ENCODE measurements around the gene NTSR2.

The NTSR2 gene

GRCh38 chr2:11628675-11629074 lies 41.3 kb downstream of the NTSR2 start:
- Histone ChIP-seq H3K4me1 (ENCODE audit: control insufficient read depth, insufficient read depth, low read length) (no peaks in the 10 kb centered on the region), H3K9ac (ENCODE audit: low read length in 2 of 2) (no peak overlapping the region), H3K4me3 (ENCODE audit: low read length in 2 of 2) (no peak overlapping the region), H3K9me3 (ENCODE audit: control insufficient read depth in 2 of 2, low read length in 2 of 2) (peaks cover 3 to 8% of the 10 kb centered on the region in 2 donors), H3K27me3 (ENCODE audit: control insufficient read depth in 1 of 2, insufficient read depth in 2 of 2, low read length in 2 of 2) (no peaks in the 10 kb centered on the region), H3K27ac (ENCODE audit: low read length) (no peak overlapping the region), H3K36me3 (ENCODE audit: control insufficient read depth in 2 of 2, insufficient read depth in 2 of 2, low read length in 2 of 2) (no peaks in the 10 kb centered on the region)

- H3K27me3 ChIP-seq (ENCODE audit: control insufficient read depth in 1 of 2, insufficient read depth in 2 of 2, low read length in 2 of 2), result no peaks in the 10 kb centered on the region
- H3K27ac ChIP-seq (ENCODE audit: low read length), result no peak overlapping the region
- H3K9ac ChIP-seq (ENCODE audit: low read length in 2 of 2), result no peak overlapping the region
- no peaks in the 10 kb centered on the region for H3K4me1 ChIP-seq (ENCODE audit: control insufficient read depth, insufficient read depth, low read length)
- H3K4me3 ChIP-seq (ENCODE audit: low read length in 2 of 2), result no peak overlapping the region
- peaks cover 3 to 8% of the 10 kb centered on the region in 2 donors for H3K9me3 ChIP-seq (ENCODE audit: control insufficient read depth in 2 of 2, low read length in 2 of 2)
- no peaks in the 10 kb centered on the region for H3K36me3 ChIP-seq (ENCODE audit: control insufficient read depth in 2 of 2, insufficient read depth in 2 of 2, low read length in 2 of 2)
Measured at GRCh38 chr2:11625671-11626070, 44.3 kb downstream of the NTSR2 start.

GRCh38 chr2:11624893-11625292 lies 45.1 kb downstream of the NTSR2 start:
- no peaks in the 10 kb centered on the region for H3K27me3 ChIP-seq (ENCODE audit: control insufficient read depth in 1 of 2, insufficient read depth in 2 of 2, low read length in 2 of 2)
- no peak overlapping the region for H3K27ac ChIP-seq (ENCODE audit: low read length)
- H3K9ac ChIP-seq (ENCODE audit: low read length in 2 of 2), result no peak overlapping the region
- H3K9me3 ChIP-seq (ENCODE audit: control insufficient read depth in 2 of 2, low read length in 2 of 2), result peaks cover 3 to 8% of the 10 kb centered on the region in 2 donors
- no peak overlapping the region for H3K4me3 ChIP-seq (ENCODE audit: low read length in 2 of 2)
- H3K4me1 ChIP-seq (ENCODE audit: control insufficient read depth, insufficient read depth, low read length), result no peaks in the 10 kb centered on the region
- H3K36me3 ChIP-seq (ENCODE audit: control insufficient read depth in 2 of 2, insufficient read depth in 2 of 2, low read length in 2 of 2), result no peaks in the 10 kb centered on the region

GRCh38 chr2:11622611-11623010 lies 47.4 kb downstream of the NTSR2 start:
- Histone ChIP-seq H3K9ac (ENCODE audit: low read length in 2 of 2) (no peak overlapping the region), H3K27ac (ENCODE audit: low read length) (no peak overlapping the region), H3K4me1 (ENCODE audit: control insufficient read depth, insufficient read depth, low read length) (no peaks in the 10 kb centered on the region), H3K9me3 (ENCODE audit: control insufficient read depth in 2 of 2, low read length in 2 of 2) (peaks cover 3 to 8% of the 10 kb centered on the region in 2 donors), H3K4me3 (ENCODE audit: low read length in 2 of 2) (no peak overlapping the region), H3K36me3 (ENCODE audit: control insufficient read depth in 2 of 2, insufficient read depth in 2 of 2, low read length in 2 of 2) (no peaks in the 10 kb centered on the region), H3K27me3 (ENCODE audit: control insufficient read depth in 1 of 2, insufficient read depth in 2 of 2, low read length in 2 of 2) (no peaks in the 10 kb centered on the region)

- Histone ChIP-seq H3K27ac (ENCODE audit: low read length) (no peak overlapping the region), H3K27me3 (ENCODE audit: control insufficient read depth in 1 of 2, insufficient read depth in 2 of 2, low read length in 2 of 2) (no peaks in the 10 kb centered on the region), H3K36me3 (ENCODE audit: control insufficient read depth in 2 of 2, insufficient read depth in 2 of 2, low read length in 2 of 2) (no peaks in the 10 kb centered on the region), H3K9me3 (ENCODE audit: control insufficient read depth in 2 of 2, low read length in 2 of 2) (no peaks in the 10 kb centered on the region), H3K4me3 (ENCODE audit: low read length in 2 of 2) (no peak overlapping the region), H3K4me1 (ENCODE audit: control insufficient read depth, insufficient read depth, low read length) (no peaks in the 10 kb centered on the region), H3K9ac (ENCODE audit: low read length in 2 of 2) (no peak overlapping the region)
Measured at GRCh38 chr2:11621410-11621809, 48.6 kb downstream of the NTSR2 start.

GRCh38 chr2:11618708-11619062 lies 51.3 kb downstream of the NTSR2 start:
- Histone ChIP-seq H3K4me3 (ENCODE audit: low read length in 2 of 2) (no peak overlapping the region), H3K36me3 (ENCODE audit: control insufficient read depth in 2 of 2, insufficient read depth in 2 of 2, low read length in 2 of 2) (no peaks in the 10 kb centered on the region), H3K9me3 (ENCODE audit: control insufficient read depth in 2 of 2, low read length in 2 of 2) (no peaks in the 10 kb centered on the region), H3K27ac (ENCODE audit: low read length) (no peak overlapping the region), H3K27me3 (ENCODE audit: control insufficient read depth in 1 of 2, insufficient read depth in 2 of 2, low read length in 2 of 2) (no peaks in the 10 kb centered on the region), H3K4me1 (ENCODE audit: control insufficient read depth, insufficient read depth, low read length) (no peaks in the 10 kb centered on the region), H3K9ac (ENCODE audit: low read length in 2 of 2) (no peak overlapping the region)

- H3K4me3 ChIP-seq (ENCODE audit: low read length in 2 of 2), result no peak overlapping the region
- H3K9ac ChIP-seq (ENCODE audit: low read length in 2 of 2), result no peak overlapping the region
- H3K36me3 ChIP-seq (ENCODE audit: control insufficient read depth in 2 of 2, insufficient read depth in 2 of 2, low read length in 2 of 2), result no peaks in the 10 kb centered on the region
- H3K4me1 ChIP-seq (ENCODE audit: control insufficient read depth, insufficient read depth, low read length), result no peaks in the 10 kb centered on the region
- H3K9me3 ChIP-seq (ENCODE audit: control insufficient read depth in 2 of 2, low read length in 2 of 2), result no peaks in the 10 kb centered on the region
- H3K27me3 ChIP-seq (ENCODE audit: control insufficient read depth in 1 of 2, insufficient read depth in 2 of 2, low read length in 2 of 2), result no peaks in the 10 kb centered on the region
- no peak overlapping the region for H3K27ac ChIP-seq (ENCODE audit: low read length)
Measured at GRCh38 chr2:11617984-11618707, 51.8 kb downstream of the NTSR2 start.

- no peaks in the 10 kb centered on the region for H3K36me3 ChIP-seq (ENCODE audit: control insufficient read depth in 2 of 2, insufficient read depth in 2 of 2, low read length in 2 of 2)
- H3K27me3 ChIP-seq (ENCODE audit: control insufficient read depth in 1 of 2, insufficient read depth in 2 of 2, low read length in 2 of 2), result no peaks in the 10 kb centered on the region
- H3K4me1 ChIP-seq (ENCODE audit: control insufficient read depth, insufficient read depth, low read length), result no peaks in the 10 kb centered on the region
- H3K4me3 ChIP-seq (ENCODE audit: low read length in 2 of 2), result no peak overlapping the region
- no peak overlapping the region for H3K9ac ChIP-seq (ENCODE audit: low read length in 2 of 2)
- no peak overlapping the region for H3K27ac ChIP-seq (ENCODE audit: low read length)
- H3K9me3 ChIP-seq (ENCODE audit: control insufficient read depth in 2 of 2, low read length in 2 of 2), result no peaks in the 10 kb centered on the region
Measured at GRCh38 chr2:11617527-11617926, 52.5 kb downstream of the NTSR2 start.

GRCh38 chr2:11616851-11617415 lies 53.1 kb downstream of the NTSR2 start:
- no peaks in the 10 kb centered on the region for H3K4me1 ChIP-seq (ENCODE audit: control insufficient read depth, insufficient read depth, low read length)
- no peak overlapping the region for H3K27ac ChIP-seq (ENCODE audit: low read length)
- no peak overlapping the region for H3K4me3 ChIP-seq (ENCODE audit: low read length in 2 of 2)
- H3K9me3 ChIP-seq (ENCODE audit: control insufficient read depth in 2 of 2, low read length in 2 of 2), result no peaks in the 10 kb centered on the region
- no peak overlapping the region for H3K9ac ChIP-seq (ENCODE audit: low read length in 2 of 2)
- no peaks in the 10 kb centered on the region for H3K27me3 ChIP-seq (ENCODE audit: control insufficient read depth in 1 of 2, insufficient read depth in 2 of 2, low read length in 2 of 2)
- H3K36me3 ChIP-seq (ENCODE audit: control insufficient read depth in 2 of 2, insufficient read depth in 2 of 2, low read length in 2 of 2), result no peaks in the 10 kb centered on the region

- no peaks in the 10 kb centered on the region for H3K4me1 ChIP-seq (ENCODE audit: control insufficient read depth, insufficient read depth, low read length)
- no peaks in the 10 kb centered on the region for H3K27me3 ChIP-seq (ENCODE audit: control insufficient read depth in 1 of 2, insufficient read depth in 2 of 2, low read length in 2 of 2)
- H3K27ac ChIP-seq (ENCODE audit: low read length), result no peak overlapping the region
- H3K9ac ChIP-seq (ENCODE audit: low read length in 2 of 2), result no peak overlapping the region
- no peak overlapping the region for H3K4me3 ChIP-seq (ENCODE audit: low read length in 2 of 2)
- H3K9me3 ChIP-seq (ENCODE audit: control insufficient read depth in 2 of 2, low read length in 2 of 2), result no peaks in the 10 kb centered on the region
- no peaks in the 10 kb centered on the region for H3K36me3 ChIP-seq (ENCODE audit: control insufficient read depth in 2 of 2, insufficient read depth in 2 of 2, low read length in 2 of 2)
Measured at GRCh38 chr2:11616097-11616687, 53.8 kb downstream of the NTSR2 start.

GRCh38 chr2:11615209-11615608 lies 54.8 kb downstream of the NTSR2 start:
- H3K4me1 ChIP-seq (ENCODE audit: control insufficient read depth, insufficient read depth, low read length), result no peaks in the 10 kb centered on the region
- H3K27me3 ChIP-seq (ENCODE audit: control insufficient read depth in 1 of 2, insufficient read depth in 2 of 2, low read length in 2 of 2), result no peaks in the 10 kb centered on the region
- no peaks in the 10 kb centered on the region for H3K36me3 ChIP-seq (ENCODE audit: control insufficient read depth in 2 of 2, insufficient read depth in 2 of 2, low read length in 2 of 2)
- H3K27ac ChIP-seq (ENCODE audit: low read length), result no peak overlapping the region
- H3K9me3 ChIP-seq (ENCODE audit: control insufficient read depth in 2 of 2, low read length in 2 of 2), result no peaks in the 10 kb centered on the region
- H3K9ac ChIP-seq (ENCODE audit: low read length in 2 of 2), result no peak overlapping the region
- no peak overlapping the region for H3K4me3 ChIP-seq (ENCODE audit: low read length in 2 of 2)

Data from stomach smooth muscle (tissue), 2 donors.